Ovary (tissue), 9 donors: Measurements from ENCODE around the gene FITM1. TPM values are rescaled to one million over a fixed set of nuclear protein-coding genes. Genes with fewer than 3 reads are reported as not detected.

ENCODE experiments used
- DNase-seq, 5 donors: peaks; one replicate each; pipeline ENCODE4 v3.0.0-alpha.2; 2019 to 2020
- H3K27ac ChIP-seq, 2 donors: fragments of 200-600 bp; one replicate each; pipeline versions ENCODE4 v1.5.1 to v1.8.0; 2019 to 2022
- H3K27me3 ChIP-seq: fragments of 200-600 bp; one replicate; pipeline ENCODE4 v1.8.0; 2022
- H3K36me3 ChIP-seq: fragments of 200-600 bp; sonication (generic); one replicate; pipeline ENCODE4 v1.5.1; 2019
- H3K4me1 ChIP-seq: one replicate; pipeline ENCODE4 v1.8.1; 2013; ENCODE audit warnings: mild to moderate bottlenecking, moderate library complexity; ENCODE audit not compliant: insufficient read depth
- H3K4me3 ChIP-seq: fragments of 200-600 bp; sonication (generic); one replicate; pipeline ENCODE4 v1.5.1; 2017
- H3K9me3 ChIP-seq, 2 donors: fragments of 200-600 bp in 1 of 2; sonication (generic) in 1 of 2; one replicate each; pipeline versions ENCODE4 v1.5.1 to v1.8.1; 2013 to 2019; ENCODE audit warnings: mild to moderate bottlenecking in 1 of 2, moderate library complexity in 1 of 2
- EP300 ChIP-seq: sonication (generic); formaldehyde crosslinking; IDR thresholded peaks from one replicate; pipeline ENCODE4 v1.6.1; 2017; ENCODE audit warnings: antibody characterized with exemption
- POLR2A ChIP-seq: fragments of 450-650 bp; IDR thresholded peaks from one replicate; pipeline ENCODE4 v1.6.1; 2017; ENCODE audit warnings: antibody characterized with exemption, mild to moderate bottlenecking, moderate library complexity
- WGBS, 3 donors: extraction: QIAGEN DNeasy Blood & Tissue Kit in 1 of 3; methylation state at CpG; one replicate each; pipeline versions ENCODE4 v1.1.5 to v1.1.7; 2013 to 2017; 5-methylcytosine and 5-hydroxymethylcytosine counted together
- intact Hi-C, 4 donors: fragments of 100-400 bp; cut with DNase I; formaldehyde crosslinking; loops; one replicate each; pipeline versions ENCODE4 v1.11.0 to v1.15.1; 2022 to 2023
- polyA plus RNA-seq, 2 donors: library from polyadenylated mRNA; stranded (reverse); fragments of 200-250 nt in 1 of 2; fragments of 350-450 nt in 1 of 2; fragmentation: Illumina TruSeq in 1 of 2; extraction: RNeasy Lipid Tissue Mini Kit (QIAGEN cat#74804) in 1 of 2; gene quantifications; one replicate each; pipeline ENCODE4 v1.2.3, GENCODE V29; 2013 to 2014
- total RNA-seq, 7 donors: library from RNA; depleted of rRNA in 2 of 7; stranded (reverse); fragments of >200 nt in 2 of 7; fragmentation: NEBNext Ultra II Directional in 3 of 7; extraction: Animal tissue kit (Norgen Biotek cat#: 25700) in 3 of 7; gene quantifications; one replicate each; pipeline versions ENCODE4 v1.1.0 to v1.2.4, GENCODE V29; 2016 to 2023
- TF ChIP-seq, protein P1 (sequence below), 3 donors: fragments of 450-650 bp in 2 of 3; fragments of 200-600 bp in 1 of 3; IDR thresholded peaks; one replicate each; pipeline versions ENCODE4 v1.5.1 to v1.8.0; 2016 to 2022; ENCODE audit warnings: antibody characterized with exemption in 3 of 3, mild to moderate bottlenecking in 1 of 3
- donor health status: DM: no; HTN: no; CAD: no; lungs with moderate emphysema.
- donor health status: DM: no; HTN: no; CAD: no.
- donor health status: Bipolar disorder and iron deficiency.
- donor health status: DM: yes; HTN: yes; CAD: no.
- donor health status: DM: no; HTN: no; CAD: no.
- donor health status: DM: yes; HTN: yes; CAD: no.

The FITM1 gene
- total and polyA plus RNA-seq, 9 donors, result 0.57 to 1.2 (median 0.78) TPM; not detected in 3

DNA sequence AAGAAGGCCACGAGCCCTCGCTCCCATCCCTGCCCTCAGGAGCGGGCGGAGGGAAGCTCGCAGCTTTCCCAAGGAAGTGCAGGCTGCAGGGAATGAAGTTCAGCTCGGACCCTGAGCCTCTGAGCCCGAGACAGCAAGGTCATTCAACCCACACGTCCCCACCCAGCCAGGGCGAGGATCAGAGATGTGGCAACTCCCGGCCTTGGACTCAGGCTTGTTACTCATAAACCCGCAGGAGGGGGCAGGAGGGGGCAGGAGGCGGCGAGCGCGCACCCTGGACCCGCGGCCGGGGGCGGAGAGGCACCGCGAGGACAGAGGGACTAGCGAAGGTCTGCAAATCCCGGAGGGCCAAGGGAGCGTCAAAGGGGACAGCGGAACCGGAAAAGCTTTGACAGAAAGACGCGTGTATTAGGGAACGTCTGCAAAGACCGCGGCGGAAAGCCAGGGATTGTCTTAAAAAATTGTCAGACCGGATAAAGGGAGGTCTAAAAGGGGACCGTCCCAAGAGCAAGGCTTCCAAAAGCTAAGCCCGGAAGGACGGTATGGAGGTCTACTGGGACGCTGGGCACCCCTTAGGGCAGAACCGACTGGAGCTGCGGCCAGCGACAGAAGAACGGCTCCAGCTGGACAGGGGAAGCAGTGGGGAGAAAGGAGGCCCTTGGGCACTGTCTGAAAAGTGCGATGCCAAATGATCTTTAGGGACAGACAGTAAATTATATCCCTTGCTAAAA lies 16.5 kb upstream of the FITM1 start:
- Histone ChIP-seq H3K4me3 (peak overlapping the region; percentile 84), H3K4me1 (peaks cover 6% of the 10 kb centered on the region), H3K27ac (peak overlapping the region; percentile 97 to 100), H3K9me3 (no peaks in the 10 kb centered on the region), H3K36me3 (peaks cover 8% of the 10 kb centered on the region), H3K27me3 (no peaks in the 10 kb centered on the region)
- TF ChIP-seq EP300, result no peak
- peak; percentile 41 for TF ChIP-seq POLR2A
- TF ChIP-seq, protein P1, sequence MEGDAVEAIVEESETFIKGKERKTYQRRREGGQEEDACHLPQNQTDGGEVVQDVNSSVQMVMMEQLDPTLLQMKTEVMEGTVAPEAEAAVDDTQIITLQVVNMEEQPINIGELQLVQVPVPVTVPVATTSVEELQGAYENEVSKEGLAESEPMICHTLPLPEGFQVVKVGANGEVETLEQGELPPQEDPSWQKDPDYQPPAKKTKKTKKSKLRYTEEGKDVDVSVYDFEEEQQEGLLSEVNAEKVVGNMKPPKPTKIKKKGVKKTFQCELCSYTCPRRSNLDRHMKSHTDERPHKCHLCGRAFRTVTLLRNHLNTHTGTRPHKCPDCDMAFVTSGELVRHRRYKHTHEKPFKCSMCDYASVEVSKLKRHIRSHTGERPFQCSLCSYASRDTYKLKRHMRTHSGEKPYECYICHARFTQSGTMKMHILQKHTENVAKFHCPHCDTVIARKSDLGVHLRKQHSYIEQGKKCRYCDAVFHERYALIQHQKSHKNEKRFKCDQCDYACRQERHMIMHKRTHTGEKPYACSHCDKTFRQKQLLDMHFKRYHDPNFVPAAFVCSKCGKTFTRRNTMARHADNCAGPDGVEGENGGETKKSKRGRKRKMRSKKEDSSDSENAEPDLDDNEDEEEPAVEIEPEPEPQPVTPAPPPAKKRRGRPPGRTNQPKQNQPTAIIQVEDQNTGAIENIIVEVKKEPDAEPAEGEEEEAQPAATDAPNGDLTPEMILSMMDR (IDR thresholded peaks at IDR 0.05), result peak in 1 of 3 donors; percentile 7
- 0% methylated on average over 42 of the region's 42 CpGs for WGBS, 3 donors
- DNase-seq, result peak; percentile 79 to 91 (median 85)
- intact Hi-C loops, result loop anchor here in 1 of 4 donors (2.0 kb wide), 1 partner anchor 27 kb away; the partner anchor contains the start of gene EMC9

DNA sequence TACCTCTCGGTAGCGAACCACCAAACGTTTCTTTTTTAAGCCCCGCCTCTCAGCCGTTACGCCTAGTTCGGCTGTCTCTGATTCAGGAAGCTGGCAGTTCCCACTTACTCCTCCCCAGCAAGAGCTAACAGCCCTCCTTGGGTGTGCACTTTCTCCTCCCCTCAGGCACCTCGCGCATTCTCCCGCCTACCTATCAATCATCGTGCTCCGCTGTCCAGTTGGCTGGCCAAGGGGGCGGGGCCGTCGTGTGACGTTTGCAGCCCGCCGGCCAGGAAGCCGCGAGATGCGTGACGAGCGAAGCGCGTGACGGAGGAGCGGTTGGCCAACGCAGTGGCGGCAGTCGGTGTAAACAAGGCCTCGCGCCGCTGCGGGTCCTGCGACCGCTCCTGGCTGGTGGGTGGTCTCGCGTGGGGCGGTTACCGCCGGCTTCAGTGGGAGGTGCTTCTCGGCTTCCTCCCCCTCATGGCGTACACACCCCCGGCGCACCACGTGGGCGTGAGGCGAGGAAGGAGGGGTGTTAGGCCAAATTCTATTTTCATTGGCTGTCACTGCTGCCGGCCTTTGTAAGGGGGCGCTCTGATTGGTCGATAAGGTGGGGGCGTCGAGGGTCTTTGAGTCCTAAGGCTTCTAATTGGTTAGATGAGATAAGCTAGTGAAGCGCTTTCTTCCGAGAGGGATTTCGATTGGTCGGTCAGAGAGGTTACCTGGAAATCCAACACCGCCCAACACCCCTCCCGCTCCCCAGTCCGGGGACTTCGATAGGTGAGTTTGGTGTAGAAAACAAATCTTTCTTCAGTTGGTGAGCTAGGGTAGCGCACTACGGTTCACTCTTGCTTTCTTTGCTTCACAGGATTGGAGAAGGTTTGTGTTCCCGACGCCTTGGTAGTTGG lies 15.7 kb upstream of the FITM1 start, which contains the start of the genes DCAF11 and NRL:
Gene DCAF11 (plus strand): TSS at position 246 of the 890 bp plus-strand sequence. CDS start 818 bp downstream, outside the sequence.
Gene NRL (minus strand): TSS at position 418 of the 890 bp plus-strand sequence. CDS start 32,101 bp downstream, outside the sequence.
- H3K36me3 ChIP-seq, result peaks cover 8% of the 10 kb centered on the region
- peak within 1 kb of the TSS; percentile 84 for H3K4me3 ChIP-seq
- H3K27me3 ChIP-seq, result no peaks in the 10 kb centered on the region
- peaks cover 6% of the 10 kb centered on the region for H3K4me1 ChIP-seq
- WGBS, 3 donors, result 0% methylated on average over 65 of the region's 65 CpGs
- TF ChIP-seq EP300 (peak; percentile 98), POLR2A (peak; percentile 74)
- TF ChIP-seq, protein P1 (IDR thresholded peaks at IDR 0.05), result no peak
- DNase-seq, result peak; percentile 98 to 99 (median 99)
- H3K27ac ChIP-seq, result peak within 1 kb of the TSS; percentile 97 to 100
- no peaks in the 10 kb centered on the region for H3K9me3 ChIP-seq
- intact Hi-C loops, result loop anchor here in 1 of 4 donors (2.0 kb wide), 1 partner anchor 26 kb away; the partner anchor contains the start of gene EMC9

DNA sequence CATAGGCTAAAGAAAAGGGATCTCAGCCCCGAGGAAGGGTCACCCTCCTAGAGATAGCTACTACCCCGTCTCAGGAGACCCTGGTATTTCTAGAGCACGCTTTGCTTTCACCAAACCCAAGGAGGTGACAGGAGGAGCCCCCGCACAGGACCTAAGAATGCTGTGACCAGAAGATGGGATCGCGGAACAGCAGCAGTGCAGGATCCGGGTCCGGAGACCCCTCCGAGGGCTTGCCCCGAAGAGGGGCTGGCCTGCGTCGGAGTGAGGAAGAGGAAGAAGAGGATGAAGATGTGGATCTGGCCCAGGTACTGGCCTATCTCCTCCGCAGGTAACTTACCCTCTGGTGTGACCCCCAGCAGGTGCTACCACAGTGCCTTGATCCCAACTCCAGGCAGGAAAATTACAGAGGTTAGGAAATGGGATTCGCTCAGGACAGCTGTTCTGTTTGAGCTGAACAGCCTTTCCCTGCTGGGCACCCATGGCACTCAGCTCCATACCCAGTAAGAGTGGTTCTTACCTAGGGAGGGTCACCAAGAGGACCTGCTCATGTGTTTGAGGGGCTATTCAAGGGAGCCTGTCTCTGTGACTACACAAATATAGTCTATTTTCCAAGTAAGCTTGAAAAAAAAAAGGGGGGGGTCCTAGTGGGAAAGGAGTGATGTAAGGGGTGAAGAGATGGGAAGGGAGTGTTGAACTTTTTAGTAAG lies 14.9 kb upstream of the FITM1 start:
- no peaks in the 10 kb centered on the region for H3K27me3 ChIP-seq
- TF ChIP-seq, protein P1 (IDR thresholded peaks at IDR 0.05), result no peak
- TF ChIP-seq POLR2A, result no peak
- intact Hi-C loops, result loop anchor here in 1 of 4 donors (2.0 kb wide), 1 partner anchor 25 kb away; the partner anchor contains the start of gene EMC9
- no peaks in the 10 kb centered on the region for H3K9me3 ChIP-seq
- peak overlapping the region; percentile 43 to 100 for H3K27ac ChIP-seq
- peaks cover 6% of the 10 kb centered on the region for H3K4me1 ChIP-seq
- H3K36me3 ChIP-seq, result peaks cover 8% of the 10 kb centered on the region
- 2 to 4% (median 2%) methylated on average over 14 of the region's 14 CpGs for WGBS, 3 donors
- peak overlapping the region; percentile 84 for H3K4me3 ChIP-seq
- DNase-seq, result peak in 3 of 5 donors; percentile 38 to 58 (median 56)
